GM18517 (cell line): ENCODE data around the gene MORN5.

Source experiments
- ATAC-seq: cut with Tn5 transposase; IDR thresholded peaks from one replicate; pipeline ENCODE4 v1.9.1; 2021; ENCODE audit warnings: mild to moderate bottlenecking, moderate library complexity; ENCODE audit not compliant: unreplicated experiment

Gene MORN5

GRCh38 chr9:122124528-122124927 is 35.2 kb upstream of the MORN5 start:
- no peak for ATAC-seq

DNA sequence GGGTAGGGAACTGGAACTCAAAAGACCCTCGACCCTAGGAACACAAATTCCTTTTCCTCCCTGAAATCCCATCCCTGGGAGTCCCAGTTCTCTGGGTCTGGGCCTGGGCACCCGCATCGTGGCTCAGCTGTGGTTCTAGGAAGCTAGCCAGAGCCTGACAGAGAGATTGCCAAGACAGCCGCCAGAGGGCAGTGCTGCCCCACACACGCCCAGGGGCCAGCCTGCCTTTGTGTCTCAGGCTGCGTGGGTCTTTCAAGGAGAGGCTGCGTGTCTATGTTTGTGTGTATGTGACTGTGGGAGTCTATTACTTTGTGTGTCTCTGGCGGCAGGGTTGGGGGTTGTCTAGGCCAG is 34.6 kb upstream of the MORN5 start:
- ATAC-seq: no peak

GRCh38 chr9:122125509-122126330 is 34.0 kb upstream of the MORN5 start:
- no peak for ATAC-seq

- no peak for ATAC-seq
These were observed 33.1 kb upstream of the MORN5 start for GRCh38 chr9:122126331-122127261.

GRCh38 chr9:122127396-122127798 is 32.3 kb upstream of the MORN5 start:
- no peak for ATAC-seq

GRCh38 chr9:122128007-122128968 is 31.4 kb upstream of the MORN5 start:
- no peak for ATAC-seq

- no peak for ATAC-seq
These were observed 30.8 kb upstream of the MORN5 start for GRCh38 chr9:122128969-122129343.

- ATAC-seq: no peak
These were observed 29.7 kb upstream of the MORN5 start for GRCh38 chr9:122129969-122130368.

DNA sequence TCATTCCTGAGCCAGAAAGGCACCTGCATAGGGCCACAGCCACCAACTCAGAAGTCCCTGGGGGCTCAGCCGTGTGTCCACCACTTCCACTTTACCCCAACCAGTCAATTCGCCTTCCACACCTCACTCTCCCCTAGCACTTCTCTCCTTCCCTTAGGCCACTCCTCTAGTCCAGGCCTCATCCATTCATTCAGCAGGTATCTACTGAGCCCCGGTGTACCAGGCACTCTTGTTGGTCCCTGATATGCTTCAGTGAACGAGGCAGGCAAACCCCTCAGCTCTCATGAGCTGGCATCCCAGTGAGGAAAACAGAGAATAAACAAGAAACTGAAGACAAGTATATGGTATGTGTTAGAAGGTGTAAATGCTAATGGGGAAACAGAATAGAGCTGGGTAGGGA is 28.9 kb upstream of the MORN5 start:
- no peak for ATAC-seq

DNA sequence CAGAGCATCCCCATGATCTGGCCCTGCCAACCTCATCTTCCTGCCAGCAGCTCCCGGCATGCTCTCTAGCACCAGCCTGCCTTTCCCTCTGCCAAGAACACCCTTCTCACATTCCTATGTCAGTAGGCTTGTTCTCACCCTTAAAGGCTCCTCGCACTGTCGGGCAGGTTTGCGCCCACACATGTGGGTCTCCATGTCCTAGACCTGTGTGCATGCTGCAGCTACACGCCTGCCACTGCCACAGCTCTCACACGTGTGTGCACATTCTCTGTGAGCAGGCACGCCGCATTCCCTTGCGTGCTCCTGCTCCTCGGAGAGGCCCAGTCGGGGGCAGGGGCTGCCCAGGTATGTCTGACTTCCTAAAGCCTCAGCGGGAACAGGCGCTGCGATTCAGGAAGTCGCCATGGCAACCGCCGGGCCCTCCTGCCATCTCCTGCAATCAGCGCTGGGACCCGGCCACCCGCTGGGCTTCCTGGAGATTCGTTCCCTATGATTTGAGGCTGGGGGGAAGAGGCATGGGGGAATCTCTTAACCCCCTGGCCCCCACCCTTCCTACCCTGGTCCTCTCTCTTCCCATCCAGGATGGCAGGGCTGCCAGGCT is 28.2 kb upstream of the MORN5 start:
- no peak for ATAC-seq

DNA sequence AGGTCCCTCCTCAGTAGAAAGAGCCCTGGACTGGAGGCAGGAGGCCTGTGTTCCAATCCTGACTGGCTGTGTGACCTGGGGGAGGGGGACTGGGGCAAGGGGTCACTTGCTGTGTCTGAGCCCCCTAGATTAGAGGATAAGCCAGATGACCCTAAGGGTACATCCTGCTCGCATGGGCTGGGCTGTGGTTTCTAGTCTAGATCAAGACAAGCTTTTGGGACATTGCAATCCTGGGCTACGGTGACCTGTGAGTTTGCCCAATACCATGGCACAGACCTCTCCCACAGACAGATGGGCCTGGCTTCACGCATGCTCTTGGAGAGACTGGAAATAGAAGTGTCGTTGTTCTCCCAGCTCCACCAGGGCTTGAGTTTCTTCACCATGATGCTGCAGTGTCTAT is 27.2 kb upstream of the MORN5 start:
- no peak for ATAC-seq

DNA sequence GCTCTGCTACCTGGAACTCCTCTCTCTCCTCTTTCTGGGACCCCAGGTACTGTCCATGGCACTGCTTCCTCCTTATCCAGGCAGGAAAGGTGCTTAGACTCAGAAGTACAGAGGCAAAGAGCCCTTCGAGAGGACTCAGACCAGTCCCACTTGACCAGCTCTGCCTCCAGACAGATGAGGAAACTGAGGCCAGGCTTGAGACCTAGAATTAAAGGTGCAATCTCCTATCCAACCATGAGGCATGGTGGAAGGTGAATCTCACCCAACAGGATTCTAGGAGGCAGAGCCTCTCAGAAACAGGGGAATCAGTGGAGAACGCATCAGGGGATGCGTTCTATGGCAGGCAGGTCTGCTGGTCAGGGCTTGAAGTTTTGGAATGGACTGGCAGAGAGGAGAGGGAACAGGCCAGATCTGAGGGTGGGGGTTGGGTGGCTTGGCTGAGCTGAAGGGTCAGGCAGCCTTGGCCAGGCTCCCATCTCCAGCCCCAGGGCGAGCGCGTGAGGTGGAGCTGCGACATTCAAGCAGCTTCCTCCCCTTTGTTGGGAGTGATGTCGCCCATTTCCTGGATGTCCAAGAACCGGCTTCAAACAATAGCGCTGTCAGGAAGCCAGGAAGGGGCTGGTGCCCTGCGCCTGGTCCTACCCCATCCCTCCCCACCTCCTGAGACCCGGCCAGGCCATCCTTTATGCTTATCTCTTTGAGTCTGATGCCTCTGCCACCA is 26.3 kb upstream of the MORN5 start:
- ATAC-seq: no peak

DNA sequence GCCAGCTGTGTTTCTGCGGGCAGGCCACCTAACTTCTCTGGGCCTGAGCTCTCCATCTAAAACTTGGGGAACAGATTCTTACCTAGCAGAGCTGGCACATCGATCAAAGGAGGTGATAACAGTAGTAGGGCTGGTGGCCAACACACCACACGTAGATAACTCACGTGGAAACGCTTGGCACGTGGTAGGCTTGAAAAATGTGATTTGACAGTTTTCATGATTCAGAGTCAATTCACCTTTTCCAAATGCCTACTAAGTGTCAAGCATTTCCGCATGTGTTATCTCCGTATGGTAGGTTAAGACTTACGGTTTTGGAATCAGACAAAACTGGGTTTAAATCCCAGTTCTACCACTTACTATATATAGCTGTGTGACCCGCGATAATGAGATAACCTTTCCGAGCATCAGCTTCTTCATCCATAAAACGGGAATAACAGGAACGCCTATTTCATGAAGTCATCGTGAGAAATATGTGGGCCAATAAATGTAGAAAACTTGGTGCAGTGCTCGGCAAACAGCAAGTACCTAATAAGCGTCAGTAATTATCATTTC is 25.6 kb upstream of the MORN5 start:
- no peak for ATAC-seq

- no peak for ATAC-seq
These were observed 24.7 kb upstream of the MORN5 start for GRCh38 chr9:122134822-122135528.

DNA sequence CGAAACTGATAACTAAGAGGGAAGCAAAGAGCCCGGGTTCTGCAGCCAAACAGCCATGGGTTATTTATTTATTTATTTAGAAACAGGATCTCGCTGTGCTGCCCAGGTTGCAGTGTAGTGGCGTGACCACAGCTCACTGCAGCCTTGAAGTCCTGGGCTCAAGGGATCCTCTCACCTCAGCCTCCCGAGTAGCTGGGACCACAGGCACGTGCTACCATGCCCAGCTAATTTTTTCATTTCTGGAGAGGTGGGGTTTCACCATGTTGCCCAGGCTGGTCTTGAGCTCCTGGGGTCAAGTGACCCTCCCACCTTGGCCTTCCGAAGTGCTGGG is 24.2 kb upstream of the MORN5 start:
- ATAC-seq: no peak

GRCh38 chr9:122138560-122139268 is 21.0 kb upstream of the MORN5 start:
- ATAC-seq: no peak

- ATAC-seq: no peak
These were observed 19.1 kb upstream of the MORN5 start for GRCh38 chr9:122140368-122141193.

- no peak for ATAC-seq
These were observed 18.0 kb upstream of the MORN5 start for GRCh38 chr9:122141671-122142070.
